ENCODE results near the gene DAP.

GRCh38 chr5:10746711-10747110 is 14.3 kb downstream of the DAP start:
- TF ChIP-seq CTCF (IDR thresholded peaks at IDR 0.05), result no peak
- TF ChIP-seq POLR2A (IDR thresholded peaks at IDR 0.05), result no peak

Measured in thyroid gland (tissue), 4 donors.